ENCODE results near the gene ICAM5.

ICAM5 gene

GRCh38 chr19:10339977-10340376 is 50.2 kb downstream of the ICAM5 start:
- DNase-seq (ENCODE audit: low read depth in 2 of 2): no peak

- no peak for DNase-seq (ENCODE audit: low read depth in 2 of 2)
These were observed 53.7 kb downstream of the ICAM5 start for GRCh38 chr19:10343495-10343894.

GRCh38 chr19:10344780-10345179 is 55.0 kb downstream of the ICAM5 start:
- no peak for DNase-seq (ENCODE audit: low read depth in 2 of 2)

Measured in stimulated activated CD8-positive, alpha-beta memory T cell treated with anti-CD3 and anti-CD28 coated beads, Interleukin-2, amount 100 ng/mL, for 1 hour (primary cell).